ENCODE measurements around the gene SLC10A6.

- no peak for TF ChIP-seq CTCF (conservative IDR thresholded peaks at IDR 0.05; ENCODE audit: low read length)
- TF ChIP-seq EZH2phosphoT487 (IDR thresholded peaks at IDR 0.05; ENCODE audit: borderline replicate concordance, low read depth, low read length), result no peak
Measured at GRCh38 chr4:86775061-86775460, 74.1 kb downstream of the SLC10A6 start.

Data from OCI-LY7 (cell line).